Tibial nerve (tissue), 3 donors: Measurements from ENCODE around the gene RASL10B.

Experiments
- POLR2A ChIP-seq, 2 donors: fragments of 450-650 bp; IDR thresholded peaks; one replicate each; pipeline ENCODE4 v1.6.1; 2017; ENCODE audit warnings: antibody characterized with exemption in 2 of 2, mild to moderate bottlenecking in 2 of 2, moderate library complexity in 2 of 2
- TF ChIP-seq, protein P1 (sequence below), 5 experiments: fragments of 200-600 bp in 3 of 5; fragments of 450-650 bp in 2 of 5; sonication (generic) in 3 of 5; IDR thresholded peaks; one replicate each; pipeline ENCODE4 v1.5.1; 2016 to 2019; ENCODE audit warnings: antibody characterized with exemption in 5 of 5, mild to moderate bottlenecking in 3 of 5, moderate library complexity in 2 of 5

GRCh38 chr17:35765086-35765710 lies 33.8 kb downstream of the RASL10B start:
- TF ChIP-seq, protein P1, sequence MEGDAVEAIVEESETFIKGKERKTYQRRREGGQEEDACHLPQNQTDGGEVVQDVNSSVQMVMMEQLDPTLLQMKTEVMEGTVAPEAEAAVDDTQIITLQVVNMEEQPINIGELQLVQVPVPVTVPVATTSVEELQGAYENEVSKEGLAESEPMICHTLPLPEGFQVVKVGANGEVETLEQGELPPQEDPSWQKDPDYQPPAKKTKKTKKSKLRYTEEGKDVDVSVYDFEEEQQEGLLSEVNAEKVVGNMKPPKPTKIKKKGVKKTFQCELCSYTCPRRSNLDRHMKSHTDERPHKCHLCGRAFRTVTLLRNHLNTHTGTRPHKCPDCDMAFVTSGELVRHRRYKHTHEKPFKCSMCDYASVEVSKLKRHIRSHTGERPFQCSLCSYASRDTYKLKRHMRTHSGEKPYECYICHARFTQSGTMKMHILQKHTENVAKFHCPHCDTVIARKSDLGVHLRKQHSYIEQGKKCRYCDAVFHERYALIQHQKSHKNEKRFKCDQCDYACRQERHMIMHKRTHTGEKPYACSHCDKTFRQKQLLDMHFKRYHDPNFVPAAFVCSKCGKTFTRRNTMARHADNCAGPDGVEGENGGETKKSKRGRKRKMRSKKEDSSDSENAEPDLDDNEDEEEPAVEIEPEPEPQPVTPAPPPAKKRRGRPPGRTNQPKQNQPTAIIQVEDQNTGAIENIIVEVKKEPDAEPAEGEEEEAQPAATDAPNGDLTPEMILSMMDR (IDR thresholded peaks at IDR 0.05), result no peak
- TF ChIP-seq POLR2A (IDR thresholded peaks at IDR 0.05), result no peak
